ENCODE measurements around the gene IRF1. TPM values are rescaled to one million over a fixed set of nuclear protein-coding genes. Genes with fewer than 3 reads are reported as not detected.
A peak's percentile ranks its signal among the peaks of the same experiment; 100 is the strongest.
"Not testable (repeated sequence)": the region's sequence is repeated elsewhere in the genome, so short reads cannot be mapped to it uniquely, and the experiment has no call there.

The IRF1 gene, protein sequence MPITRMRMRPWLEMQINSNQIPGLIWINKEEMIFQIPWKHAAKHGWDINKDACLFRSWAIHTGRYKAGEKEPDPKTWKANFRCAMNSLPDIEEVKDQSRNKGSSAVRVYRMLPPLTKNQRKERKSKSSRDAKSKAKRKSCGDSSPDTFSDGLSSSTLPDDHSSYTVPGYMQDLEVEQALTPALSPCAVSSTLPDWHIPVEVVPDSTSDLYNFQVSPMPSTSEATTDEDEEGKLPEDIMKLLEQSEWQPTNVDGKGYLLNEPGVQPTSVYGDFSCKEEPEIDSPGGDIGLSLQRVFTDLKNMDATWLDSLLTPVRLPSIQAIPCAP
- total RNA-seq: 100 to 1,000 TPM; 231 to 239 TPM

DNA sequence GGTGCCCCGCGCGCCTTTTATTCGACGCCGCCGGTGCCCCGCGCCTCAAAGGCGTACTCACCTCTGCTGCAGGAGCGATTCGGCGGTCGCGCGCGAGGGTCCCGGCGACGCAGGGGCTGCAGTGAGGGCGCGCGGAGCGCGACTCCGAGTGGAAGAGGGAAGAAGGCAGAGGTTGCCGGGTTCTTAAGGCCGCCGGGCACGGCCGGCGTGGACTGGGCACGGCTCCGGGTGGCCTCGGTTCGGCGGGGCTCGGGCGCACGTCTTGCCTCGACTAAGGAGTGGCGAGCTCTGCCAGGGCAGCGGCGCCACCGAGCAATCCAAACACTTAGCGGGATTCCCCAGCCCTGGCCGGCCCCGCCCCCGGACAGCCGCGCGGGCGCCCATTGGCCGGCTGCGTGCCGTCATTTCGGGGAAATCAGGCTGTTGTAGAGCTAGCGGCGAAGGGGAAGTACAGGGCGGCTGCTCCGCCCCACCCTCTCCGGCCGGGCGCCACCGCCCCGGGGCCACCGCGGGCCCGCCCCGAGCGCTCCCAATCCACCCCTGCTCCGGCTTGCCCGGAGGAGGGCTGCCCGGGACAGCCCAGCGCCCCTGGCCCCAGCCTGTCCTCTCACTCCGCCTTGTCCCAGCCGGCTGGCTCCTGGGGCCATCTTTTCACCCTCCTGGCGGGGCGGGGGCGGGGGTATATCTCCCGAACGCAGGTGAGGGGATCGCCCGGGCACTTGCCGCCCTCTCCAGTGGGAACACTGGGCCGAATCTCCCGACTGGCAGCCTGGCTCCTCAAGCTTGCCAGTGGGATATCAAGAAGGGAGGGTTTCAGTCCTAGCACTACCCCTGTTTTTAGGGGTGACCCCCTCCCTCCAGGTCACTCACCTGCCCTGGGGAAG, at the start of gene IRF1:
TSS of gene IRF1 (minus strand) at position 290 of the 884 bp plus-strand sequence. CDS start 1,295 bp downstream, outside the sequence.
- DNase-seq: peak; percentile 99
- no peaks in the 10 kb centered on the region for H3K9me3 Mint-ChIP-seq
- CTCF ChIA-PET: interaction anchor here (1.1 to 7.1 kb wide), 19 partner anchors 10 to 104 kb away, joined by 3 to 66 read pairs (median 14); no protein-coding TSS in a partner anchor
- H3K4me1 Mint-ChIP-seq: peaks cover 68% of the 10 kb centered on the region
- POLR2A ChIA-PET: interaction anchor here (0.7 to 33.4 kb wide), 27 partner anchors 1 to 1002 kb away, joined by 3 to 1155 read pairs (median 5); partner anchors contain the start of genes IRF1, RAD50 and UQCRQ
- H3K27me3 Mint-ChIP-seq: no peaks in the 10 kb centered on the region
- H3K4me3 Mint-ChIP-seq: peak within 1 kb of the TSS; percentile 91
- peaks cover 48% of the 10 kb centered on the region for H3K36me3 Mint-ChIP-seq (ENCODE audit: low read depth)
- H3K27ac Mint-ChIP-seq: peak within 1 kb of the TSS; percentile 92

DNA sequence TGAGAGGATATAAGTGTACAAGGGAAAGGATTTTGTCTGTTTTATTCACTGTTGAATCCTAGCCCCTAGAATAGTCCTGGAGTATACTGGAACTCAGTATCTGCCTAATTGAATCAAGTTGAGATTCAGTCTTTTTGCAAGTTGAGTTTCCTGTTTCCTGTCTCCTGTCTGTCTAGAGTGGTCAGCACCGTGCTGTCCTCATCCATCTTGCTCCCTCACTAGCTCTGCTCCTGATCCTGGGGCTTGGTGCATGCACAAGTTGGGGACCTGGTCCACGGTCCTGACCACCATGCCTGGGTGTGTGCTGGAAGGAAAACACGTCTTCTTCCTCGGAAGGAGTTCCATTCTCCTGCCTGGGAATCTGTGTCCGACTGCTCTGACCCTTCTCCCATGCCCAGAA, 49.6 kb upstream of the IRF1 start:
- H3K4me3 Mint-ChIP-seq: no peak overlapping the region

DNA sequence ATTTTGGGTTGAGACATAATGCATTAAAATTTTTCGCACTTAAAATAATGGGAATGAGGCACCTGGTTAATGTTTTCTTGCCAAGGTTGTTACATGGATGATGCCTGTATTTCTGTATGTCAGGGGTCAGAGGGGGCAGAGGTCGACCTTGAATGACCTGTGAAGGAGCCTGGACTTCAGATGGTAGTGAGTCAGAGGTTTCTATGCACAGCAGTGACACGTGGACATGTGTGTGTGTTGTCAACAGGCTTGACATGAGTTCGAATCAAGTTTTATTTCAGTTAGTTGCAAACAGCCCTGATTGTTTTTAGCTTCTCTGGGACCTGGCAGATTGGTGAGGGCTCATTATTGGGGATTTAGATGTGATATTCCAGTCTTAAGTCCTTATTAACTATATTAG, 49.1 kb upstream of the IRF1 start:
- no peak for DNase-seq
- CTCF ChIA-PET: interaction anchor here (1.2 kb wide), 1 partner anchor 13 kb away, joined by 3 read pairs; no protein-coding TSS in a partner anchor
- Mint-ChIP-seq H3K4me3 (no peak overlapping the region), H3K4me1 (peaks cover 16% of the 10 kb centered on the region), H3K27me3 (peaks cover 21% of the 10 kb centered on the region), H3K36me3 (ENCODE audit: low read depth) (no peaks in the 10 kb centered on the region), H3K9me3 (no peaks in the 10 kb centered on the region), H3K27ac (no peak overlapping the region)
- POLR2A ChIA-PET: no interaction called here

More for the DNA sequence above, 49.6 kb upstream of the IRF1 start:
- ChIA-PET POLR2A (no interaction called here), CTCF (interaction anchor here (1.2 kb wide), 1 partner anchor 13 kb away, joined by 3 read pairs; no protein-coding TSS in a partner anchor)
- Mint-ChIP-seq H3K4me1 (peaks cover 20% of the 10 kb centered on the region), H3K36me3 (ENCODE audit: low read depth) (no peaks in the 10 kb centered on the region), H3K9me3 (no peaks in the 10 kb centered on the region), H3K27me3 (peaks cover 16% of the 10 kb centered on the region), H3K27ac (no peak overlapping the region)
- no peak for DNase-seq

DNA sequence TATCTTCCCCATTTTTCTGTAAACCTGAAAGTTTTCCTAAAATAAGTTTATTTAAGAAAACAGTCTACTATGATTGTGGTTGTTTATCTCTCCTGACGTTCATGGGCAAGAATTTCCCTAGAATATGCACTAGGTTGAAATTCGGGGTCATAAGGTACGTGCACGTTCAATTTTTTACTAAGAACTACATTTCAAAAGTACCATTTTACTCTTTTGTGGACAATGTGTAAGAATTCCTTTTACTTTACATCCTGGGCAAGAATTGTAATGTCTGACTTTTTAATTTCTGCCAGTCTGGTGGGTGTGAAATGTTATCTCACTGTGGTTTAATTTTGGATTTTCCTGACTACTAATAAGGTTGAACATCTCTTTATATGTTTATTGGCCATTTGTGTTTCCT, 40.4 kb upstream of the IRF1 start:
- CTCF ChIA-PET: interaction anchor here (0.9 to 1.3 kb wide), 2 partner anchors 20 to 92 kb away, joined by 3 read pairs; no protein-coding TSS in a partner anchor
- H3K27me3 Mint-ChIP-seq: peaks cover 25% of the 10 kb centered on the region
- no peak overlapping the region for H3K27ac Mint-ChIP-seq
- no peaks in the 10 kb centered on the region for H3K36me3 Mint-ChIP-seq (ENCODE audit: low read depth)
- H3K9me3 Mint-ChIP-seq: no peaks in the 10 kb centered on the region
- POLR2A ChIA-PET: interaction anchor here (1.0 kb wide), 1 partner anchor 31 kb away, joined by 4 read pairs; no protein-coding TSS in a partner anchor
- peaks cover 44% of the 10 kb centered on the region for H3K4me1 Mint-ChIP-seq
- DNase-seq: no peak
- H3K4me3 Mint-ChIP-seq: no peak overlapping the region

DNA sequence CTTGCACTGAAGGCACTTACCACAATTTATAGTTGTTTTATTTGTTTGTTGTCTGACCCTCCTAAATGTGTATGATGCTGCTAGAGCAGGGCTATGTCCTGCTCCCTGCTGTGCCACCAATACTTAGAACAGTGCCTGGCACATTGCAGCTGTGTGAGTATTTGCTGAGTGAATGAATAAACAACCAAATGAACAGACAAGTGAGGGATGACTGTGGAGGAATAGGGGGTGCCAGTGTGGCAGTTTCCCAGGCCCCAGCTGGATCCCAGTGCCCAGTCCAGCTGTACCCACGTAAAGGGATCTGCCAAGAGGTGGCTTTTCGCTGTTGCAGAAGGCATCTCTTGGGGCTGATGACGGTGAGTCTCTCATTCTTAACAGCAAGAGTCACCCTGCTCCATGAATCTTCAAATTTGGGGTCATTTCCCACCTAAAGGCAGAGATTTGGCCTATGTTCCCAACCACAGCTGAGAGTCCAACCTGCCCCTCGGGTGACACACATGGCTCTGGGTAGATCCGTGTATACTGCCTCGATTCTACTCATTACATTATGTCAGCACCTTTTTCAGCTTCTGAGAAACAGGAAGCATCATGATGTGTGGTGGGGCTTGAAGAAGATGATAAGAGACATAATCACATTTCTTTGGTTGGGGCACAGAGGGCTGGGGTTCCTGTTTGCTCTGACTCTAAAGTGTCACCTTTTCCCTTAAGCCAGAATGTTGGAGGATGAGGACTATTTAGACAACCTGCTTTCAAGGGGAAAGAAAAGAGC, 38.5 kb upstream of the IRF1 start:
- peaks cover 10% of the 10 kb centered on the region for H3K27me3 Mint-ChIP-seq
- CTCF ChIA-PET: interaction anchor here (1.0 to 4.9 kb wide), 3 partner anchors 115 to 290 kb away, joined by 3 to 78 read pairs (median 4); no protein-coding TSS in a partner anchor
- H3K27ac Mint-ChIP-seq: peak overlapping the region; percentile 12
- POLR2A ChIA-PET: interaction anchor here (1.2 to 1.3 kb wide), 3 partner anchors 33 to 291 kb away, joined by 3 to 5 read pairs (median 3); no protein-coding TSS in a partner anchor
- peak; percentile 26 for DNase-seq
- no peaks in the 10 kb centered on the region for H3K36me3 Mint-ChIP-seq (ENCODE audit: low read depth)
- H3K9me3 Mint-ChIP-seq: no peaks in the 10 kb centered on the region
- no peak overlapping the region for H3K4me3 Mint-ChIP-seq
- peaks cover 62% of the 10 kb centered on the region for H3K4me1 Mint-ChIP-seq

DNA sequence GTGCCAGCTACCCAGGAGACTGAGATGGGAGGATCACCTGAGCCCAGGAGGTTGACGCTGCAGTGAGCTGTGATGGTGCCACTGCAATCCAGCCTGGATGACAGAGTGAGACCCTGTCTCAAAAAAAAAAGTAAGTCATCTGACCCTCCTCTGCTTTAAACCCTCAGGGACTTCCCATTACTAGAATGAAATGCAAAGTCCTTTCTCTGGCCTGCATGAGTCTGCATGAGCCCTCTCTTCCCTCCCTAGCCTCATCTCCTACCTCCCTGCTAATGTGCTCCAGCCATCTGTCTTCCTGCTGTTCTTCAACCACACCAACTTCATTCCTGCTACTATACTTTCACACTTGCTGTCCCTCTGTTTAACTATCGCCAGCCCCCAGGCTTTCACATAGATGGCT, 37.4 kb upstream of the IRF1 start:
- CTCF ChIA-PET: interaction anchor here (0.7 to 4.9 kb wide), 5 partner anchors 25 to 291 kb away, joined by 3 to 78 read pairs (median 5); partner anchors contain the start of gene CCNI2
- POLR2A ChIA-PET: interaction anchor here (1.2 kb wide), 1 partner anchor 292 kb away, joined by 5 read pairs; no protein-coding TSS in a partner anchor
- no peak overlapping the region for H3K4me3 Mint-ChIP-seq
- no peak for DNase-seq
- H3K27ac Mint-ChIP-seq: no peak overlapping the region
- no peaks in the 10 kb centered on the region for H3K9me3 Mint-ChIP-seq
- no peaks in the 10 kb centered on the region for H3K36me3 Mint-ChIP-seq (ENCODE audit: low read depth)
- peaks cover 10% of the 10 kb centered on the region for H3K27me3 Mint-ChIP-seq
- peaks cover 62% of the 10 kb centered on the region for H3K4me1 Mint-ChIP-seq

DNA sequence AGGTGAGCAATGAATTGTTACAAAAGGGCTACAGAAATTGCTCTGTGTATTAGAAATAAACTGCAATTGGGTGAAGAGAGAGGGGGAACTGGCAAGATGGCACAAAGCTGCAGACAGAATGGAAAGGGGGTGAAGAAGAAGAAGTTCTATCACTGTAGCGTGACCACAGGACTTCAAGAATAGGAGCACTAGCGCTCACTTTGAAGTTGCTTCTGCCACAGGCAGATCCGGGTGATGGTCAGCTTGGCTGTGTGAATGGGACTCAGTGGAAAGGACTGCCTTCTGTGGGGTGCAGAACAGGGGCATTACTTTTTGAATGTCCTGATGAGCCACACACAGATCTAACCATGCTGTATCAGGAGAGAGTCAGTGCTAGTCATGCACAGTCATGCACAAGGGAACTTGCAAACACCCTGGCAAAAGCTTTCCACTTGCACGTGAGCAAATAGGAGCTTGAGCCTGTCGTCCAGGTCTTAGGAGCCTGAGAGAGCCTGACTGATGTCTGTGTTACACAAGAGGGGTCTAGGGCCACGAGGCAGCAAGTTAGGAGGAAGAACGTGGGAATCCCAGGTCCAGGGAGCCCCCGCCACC, 36.5 kb upstream of the IRF1 start:
- Mint-ChIP-seq H3K9me3 (no peaks in the 10 kb centered on the region), H3K4me3 (no peak overlapping the region), H3K27me3 (peaks cover 7% of the 10 kb centered on the region), H3K4me1 (peaks cover 62% of the 10 kb centered on the region), H3K36me3 (ENCODE audit: low read depth) (no peaks in the 10 kb centered on the region), H3K27ac (no peak overlapping the region)
- POLR2A ChIA-PET: interaction anchor here (0.9 to 1.0 kb wide), 2 partner anchors 30 to 114 kb away, joined by 3 to 4 read pairs; partner anchors contain the start of gene RAD50
- CTCF ChIA-PET: interaction anchor here (0.6 to 4.9 kb wide), 34 partner anchors 7 to 1699 kb away, joined by 3 to 78 read pairs (median 4); partner anchors contain the start of genes CCNI2, GDF9, PPP2CA and SLC22A5
- DNase-seq: no peak

DNA sequence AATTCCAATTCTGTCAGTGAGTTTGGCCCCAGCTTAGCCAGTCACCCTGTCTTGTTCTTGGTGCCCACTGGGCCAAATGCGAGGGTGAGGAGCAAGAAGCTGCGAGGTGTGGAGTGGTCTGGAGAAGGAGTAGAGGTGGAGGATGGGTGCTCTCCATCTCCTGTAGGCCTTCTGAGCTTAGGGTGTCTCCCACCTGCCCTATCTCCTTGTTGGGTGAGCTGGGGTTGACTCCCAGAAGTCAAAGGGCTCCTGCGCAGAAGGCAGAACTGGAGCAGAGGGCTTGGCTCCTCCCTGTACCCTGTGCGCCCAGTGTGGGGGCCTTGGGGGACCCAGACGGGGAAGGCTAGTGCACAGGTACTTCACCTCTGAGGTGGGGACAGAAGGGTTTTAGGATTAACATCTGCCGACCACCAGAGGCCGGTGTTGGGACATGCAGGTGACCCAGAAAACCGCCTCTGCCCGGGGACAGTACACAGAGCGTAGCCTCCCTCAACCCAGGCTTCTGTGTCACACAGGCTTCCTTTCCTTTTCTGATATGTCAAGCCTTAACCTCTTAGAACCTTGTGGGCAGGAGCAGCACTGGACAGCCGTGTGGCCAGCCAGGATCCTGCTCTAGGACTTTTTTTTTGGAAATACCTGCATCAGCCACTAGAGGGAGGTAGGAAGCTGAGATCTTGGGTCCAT, 35.9 kb upstream of the IRF1 start:
- no peaks in the 10 kb centered on the region for H3K36me3 Mint-ChIP-seq (ENCODE audit: low read depth)
- CTCF ChIA-PET: interaction anchor here (0.6 to 4.9 kb wide), 38 partner anchors 8 to 1699 kb away, joined by 3 to 78 read pairs (median 4); partner anchors contain the start of genes CCNI2, GDF9, PPP2CA and SLC22A5
- peak; percentile 34 for DNase-seq

DNA sequence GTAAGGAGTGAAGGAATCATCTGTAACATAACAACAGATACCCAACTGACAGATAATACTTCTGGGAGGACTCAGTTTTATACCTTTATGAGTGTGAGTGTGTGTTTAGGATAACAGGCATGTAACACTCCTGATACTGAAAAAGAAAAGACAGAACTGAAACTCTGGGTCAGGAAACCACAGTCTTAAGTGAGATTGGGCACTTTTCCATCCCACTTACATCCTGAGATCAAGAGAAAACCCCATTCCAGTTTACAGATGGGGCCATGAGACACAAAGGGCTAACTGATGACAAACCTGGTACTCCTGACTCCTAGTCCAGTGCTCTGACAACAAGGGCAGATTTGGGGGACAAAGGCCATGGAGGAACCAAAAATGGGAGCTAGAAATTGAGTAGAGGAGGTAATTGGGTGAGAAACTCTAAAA, 34.7 kb upstream of the IRF1 start:
- no peak for DNase-seq
- H3K36me3 Mint-ChIP-seq (ENCODE audit: low read depth): no peaks in the 10 kb centered on the region
- H3K27ac Mint-ChIP-seq: no peak overlapping the region
- H3K9me3 Mint-ChIP-seq: peaks cover 3% of the 10 kb centered on the region
- ChIA-PET CTCF (interaction anchor here (0.9 to 4.9 kb wide), 9 partner anchors 12 to 294 kb away, joined by 3 to 78 read pairs (median 10); partner anchors contain the start of gene SLC22A5), POLR2A (interaction anchor here (1.1 kb wide), 1 partner anchor 139 kb away, joined by 3 read pairs; no protein-coding TSS in a partner anchor)
- H3K4me3 Mint-ChIP-seq: no peak overlapping the region
- H3K27me3 Mint-ChIP-seq: no peaks in the 10 kb centered on the region
- peaks cover 55% of the 10 kb centered on the region for H3K4me1 Mint-ChIP-seq

More for the DNA sequence above, 35.9 kb upstream of the IRF1 start:
- Mint-ChIP-seq H3K4me3 (no peak overlapping the region), H3K27me3 (peaks cover 2% of the 10 kb centered on the region), H3K9me3 (no peaks in the 10 kb centered on the region), H3K4me1 (peaks cover 55% of the 10 kb centered on the region), H3K27ac (no peak overlapping the region)
- POLR2A ChIA-PET: interaction anchor here (0.9 to 1.0 kb wide), 2 partner anchors 31 to 115 kb away, joined by 3 to 4 read pairs; partner anchors contain the start of gene RAD50

DNA sequence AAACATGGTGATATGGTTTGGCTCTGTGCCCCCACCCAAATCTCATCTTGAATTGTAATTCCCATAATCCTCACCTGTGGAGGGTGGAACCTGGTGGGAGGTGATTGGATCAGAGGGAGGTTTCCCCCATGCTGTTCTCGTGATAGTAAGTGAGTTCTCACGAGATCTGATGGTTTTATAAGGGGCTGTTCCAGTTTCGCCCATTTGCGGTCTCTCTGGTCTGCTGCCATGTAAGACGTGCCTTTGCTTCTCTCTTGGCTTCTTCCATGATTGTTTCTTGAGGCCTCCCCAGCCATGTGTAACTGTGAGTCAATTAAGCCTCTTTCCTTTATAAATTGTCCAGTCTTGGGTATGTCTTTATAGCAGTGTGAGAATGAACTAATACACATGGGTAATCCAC, 34.3 kb upstream of the IRF1 start:
- not testable (repeated sequence) for H3K27ac Mint-ChIP-seq; DNase-seq; H3K4me3 Mint-ChIP-seq; H3K36me3 Mint-ChIP-seq (ENCODE audit: low read depth); H3K9me3 Mint-ChIP-seq; H3K27me3 Mint-ChIP-seq
- peaks cover 56% of the 10 kb centered on the region for H3K4me1 Mint-ChIP-seq
- ChIA-PET CTCF (interaction anchor here (0.6 to 4.9 kb wide), 2 partner anchors 294 to 384 kb away, joined by 5 to 78 read pairs; no protein-coding TSS in a partner anchor), POLR2A (interaction anchor here (1.1 kb wide), 1 partner anchor 138 kb away, joined by 3 read pairs; no protein-coding TSS in a partner anchor)

DNA sequence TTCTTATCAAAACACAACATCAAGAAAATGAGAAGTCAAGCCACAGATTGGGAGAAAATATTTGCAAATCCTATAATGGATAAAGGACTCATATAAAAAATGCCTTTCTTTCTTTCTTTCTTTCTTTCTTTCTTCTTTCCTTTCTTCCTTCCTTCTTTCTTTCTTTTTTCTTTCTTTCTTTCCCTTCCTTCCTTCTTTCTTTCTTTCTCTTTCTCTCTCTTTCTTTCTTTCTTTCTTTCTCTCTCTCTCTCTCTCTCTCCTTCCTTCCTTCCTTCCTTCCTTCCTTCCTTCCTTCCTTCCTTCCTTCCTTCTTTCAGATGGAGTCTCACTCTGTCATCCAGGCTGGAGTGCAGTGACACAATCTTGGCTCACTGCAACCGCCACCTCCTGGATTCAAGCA, 31.5 kb upstream of the IRF1 start:
- peaks cover 34% of the 10 kb centered on the region for H3K4me1 Mint-ChIP-seq
- DNase-seq; H3K27ac Mint-ChIP-seq; H3K27me3 Mint-ChIP-seq; POLR2A ChIA-PET; H3K9me3 Mint-ChIP-seq; H3K4me3 Mint-ChIP-seq; H3K36me3 Mint-ChIP-seq (ENCODE audit: low read depth): not testable (repeated sequence)
- CTCF ChIA-PET: interaction anchor here (1.0 kb wide), 1 partner anchor 308 kb away, joined by 3 read pairs; the partner anchor contains the start of gene SHROOM1
